Activated T-cell treated with anti-CD3 and anti-CD28 coated beads, Interleukin-2, amount 50 U/mL, for 72 hours (primary cell): ENCODE data around the gene MAP7. TPM values are rescaled to one million over a fixed set of nuclear protein-coding genes. Genes with fewer than 3 reads are reported as not detected.
"Not testable (repeated sequence)": the region's sequence is repeated elsewhere in the genome, so short reads cannot be mapped to it uniquely, and the experiment has no call there.

Source experiments
- ATAC-seq, 2 donors: fragments of 150-1000 bp; cut with Tn5 transposase; replicated peaks in 1 of 2; 2 replicates each; pipeline ENCODE4 v1.10.0; 2021; ENCODE audit warnings: moderate library complexity in 2 of 2, mild to moderate bottlenecking in 1 of 2
- DNase-seq, 2 donors: peaks; one replicate each; pipeline ENCODE4 v3.0.0; 2021 to 2022; ENCODE audit warnings: mixed read lengths in 1 of 2
- H3K27ac Mint-ChIP-seq: one replicate; pipeline ENCODE4 v1.8.0; 2022; ENCODE audit warnings: mild to moderate bottlenecking, moderate library complexity, mixed read lengths
- H3K27me3 Mint-ChIP-seq: one replicate; pipeline ENCODE4 v1.8.0; 2022; ENCODE audit warnings: low read depth, mixed read lengths
- H3K36me3 Mint-ChIP-seq, 2 donors: one replicate each; pipeline ENCODE4 v1.8.0; 2022; ENCODE audit warnings: mixed read lengths in 2 of 2, mild to moderate bottlenecking in 1 of 2; ENCODE audit not compliant: insufficient read depth in 2 of 2
- H3K4me1 Mint-ChIP-seq: one replicate; pipeline ENCODE4 v1.8.0; 2022; ENCODE audit warnings: low read depth, mixed read lengths
- H3K4me3 Mint-ChIP-seq, 2 donors: one replicate each; pipeline ENCODE4 v1.8.0; 2022; ENCODE audit warnings: mild to moderate bottlenecking in 2 of 2, mixed read lengths in 2 of 2, moderate library complexity in 2 of 2
- H3K9me3 Mint-ChIP-seq, 2 donors: one replicate each; pipeline ENCODE4 v1.8.0; 2022; ENCODE audit warnings: mixed read lengths in 2 of 2
- total RNA-seq, 2 donors: library from RNA; stranded (reverse); gene quantifications; one replicate each; pipeline ENCODE4 v1.2.3, GENCODE V29; 2022

MAP7 gene
- total RNA-seq, 2 donors from 2014 or later: 1.3 to 1.4 TPM

- Mint-ChIP-seq H3K36me3 (no peaks in the 10 kb centered on the region), H3K27ac (no peak overlapping the region), H3K4me3 (no peak overlapping the region), H3K9me3 (no peaks in the 10 kb centered on the region), H3K4me1 (no peaks in the 10 kb centered on the region), H3K27me3 (no peaks in the 10 kb centered on the region)
- ATAC-seq (no peak), DNase-seq (no peak)
Measured at GRCh38 chr6:136464874-136465273, 85.3 kb downstream of the MAP7 start.

- no peak for ATAC-seq
Measured at GRCh38 chr6:136464148-136464547, 86.1 kb downstream of the MAP7 start.

GRCh38 chr6:136463743-136464142 lies 86.5 kb downstream of the MAP7 start:
- H3K4me1 Mint-ChIP-seq: no peaks in the 10 kb centered on the region
- H3K27ac Mint-ChIP-seq: no peak overlapping the region
- ATAC-seq (no peak), DNase-seq (no peak)
- no peak overlapping the region for H3K4me3 Mint-ChIP-seq
- no peaks in the 10 kb centered on the region for H3K36me3 Mint-ChIP-seq
- H3K9me3 Mint-ChIP-seq: peaks cover 0 to 2% of the 10 kb centered on the region in 2 donors
- peaks cover 6% of the 10 kb centered on the region for H3K27me3 Mint-ChIP-seq

More at GRCh38 chr6:136464148-136464547, 86.1 kb downstream of the MAP7 start:
- H3K27ac Mint-ChIP-seq: no peak overlapping the region
- H3K4me3 Mint-ChIP-seq: no peak overlapping the region
- H3K9me3 Mint-ChIP-seq: peaks cover 0 to 2% of the 10 kb centered on the region in 2 donors
- no peaks in the 10 kb centered on the region for H3K4me1 Mint-ChIP-seq
- no peak for DNase-seq
- H3K27me3 Mint-ChIP-seq: peaks cover 6% of the 10 kb centered on the region
- no peaks in the 10 kb centered on the region for H3K36me3 Mint-ChIP-seq

- H3K9me3 Mint-ChIP-seq: no peaks in the 10 kb centered on the region
- no peak overlapping the region for H3K4me3 Mint-ChIP-seq
- no peak for DNase-seq
- H3K36me3 Mint-ChIP-seq: no peaks in the 10 kb centered on the region
- H3K4me1 Mint-ChIP-seq: no peaks in the 10 kb centered on the region
- ATAC-seq: no peak
- H3K27me3 Mint-ChIP-seq: peaks cover 15% of the 10 kb centered on the region
- H3K27ac Mint-ChIP-seq: no peak overlapping the region
Measured at GRCh38 chr6:136446579-136447187, 103.5 kb downstream of the MAP7 start.

- no peak overlapping the region for H3K4me3 Mint-ChIP-seq
- ATAC-seq (no peak), DNase-seq (no peak)
- no peaks in the 10 kb centered on the region for H3K36me3 Mint-ChIP-seq
- H3K27me3 Mint-ChIP-seq: peaks cover 15% of the 10 kb centered on the region
- no peaks in the 10 kb centered on the region for H3K4me1 Mint-ChIP-seq
- H3K9me3 Mint-ChIP-seq: no peaks in the 10 kb centered on the region
- no peak overlapping the region for H3K27ac Mint-ChIP-seq
Measured at GRCh38 chr6:136446145-136446544, 104.1 kb downstream of the MAP7 start.

- no peaks in the 10 kb centered on the region for H3K4me1 Mint-ChIP-seq
- ATAC-seq: no peak
- H3K27ac Mint-ChIP-seq: no peak overlapping the region
- peaks cover 15% of the 10 kb centered on the region for H3K27me3 Mint-ChIP-seq
- DNase-seq: no peak
- H3K4me3 Mint-ChIP-seq: no peak overlapping the region
- no peaks in the 10 kb centered on the region for H3K36me3 Mint-ChIP-seq
- H3K9me3 Mint-ChIP-seq: no peaks in the 10 kb centered on the region
Measured at GRCh38 chr6:136445063-136445462, 105.2 kb downstream of the MAP7 start.

GRCh38 chr6:136440203-136440602 lies 110.0 kb downstream of the MAP7 start:
- no peak for ATAC-seq
- peaks cover 6% of the 10 kb centered on the region for H3K27me3 Mint-ChIP-seq
- no peaks in the 10 kb centered on the region for H3K9me3 Mint-ChIP-seq
- no peak for DNase-seq
- no peaks in the 10 kb centered on the region for H3K36me3 Mint-ChIP-seq
- no peaks in the 10 kb centered on the region for H3K4me1 Mint-ChIP-seq
- no peak overlapping the region for H3K27ac Mint-ChIP-seq
- H3K4me3 Mint-ChIP-seq: no peak overlapping the region

GRCh38 chr6:136439514-136440190 lies 110.6 kb downstream of the MAP7 start:
- H3K27ac Mint-ChIP-seq: no peak overlapping the region
- DNase-seq: no peak

GRCh38 chr6:136438441-136438840 lies 111.8 kb downstream of the MAP7 start:
- no peak for DNase-seq
- H3K27me3 Mint-ChIP-seq: no peaks in the 10 kb centered on the region
- no peaks in the 10 kb centered on the region for H3K4me1 Mint-ChIP-seq
- H3K9me3 Mint-ChIP-seq: no peaks in the 10 kb centered on the region
- no peak for ATAC-seq
- H3K4me3 Mint-ChIP-seq: no peak overlapping the region
- no peak overlapping the region for H3K27ac Mint-ChIP-seq
- no peaks in the 10 kb centered on the region for H3K36me3 Mint-ChIP-seq

More at GRCh38 chr6:136439514-136440190, 110.6 kb downstream of the MAP7 start:
- no peaks in the 10 kb centered on the region for H3K36me3 Mint-ChIP-seq
- no peak for ATAC-seq
- no peaks in the 10 kb centered on the region for H3K4me1 Mint-ChIP-seq
- H3K9me3 Mint-ChIP-seq: no peaks in the 10 kb centered on the region
- H3K27me3 Mint-ChIP-seq: peaks cover under 1% of the 10 kb centered on the region
- no peak overlapping the region for H3K4me3 Mint-ChIP-seq

- Mint-ChIP-seq H3K27ac (no peak overlapping the region), H3K4me1 (no peaks in the 10 kb centered on the region), H3K4me3 (no peak overlapping the region), H3K36me3 (no peaks in the 10 kb centered on the region), H3K27me3 (no peaks in the 10 kb centered on the region), H3K9me3 (no peaks in the 10 kb centered on the region)
- no peak for DNase-seq
- no peak for ATAC-seq
Measured at GRCh38 chr6:136437246-136437645, 113.0 kb downstream of the MAP7 start.

- ATAC-seq: no peak
- H3K27ac Mint-ChIP-seq: no peak overlapping the region
- no peak overlapping the region for H3K4me3 Mint-ChIP-seq
- no peaks in the 10 kb centered on the region for H3K4me1 Mint-ChIP-seq
- H3K9me3 Mint-ChIP-seq: no peaks in the 10 kb centered on the region
- no peaks in the 10 kb centered on the region for H3K36me3 Mint-ChIP-seq
- no peak for DNase-seq
- H3K27me3 Mint-ChIP-seq: no peaks in the 10 kb centered on the region
Measured at GRCh38 chr6:136435101-136435500, 115.1 kb downstream of the MAP7 start.

- not testable (repeated sequence) for H3K4me3 Mint-ChIP-seq, H3K9me3 Mint-ChIP-seq, H3K36me3 Mint-ChIP-seq, H3K27me3 Mint-ChIP-seq, ATAC-seq, DNase-seq, H3K4me1 Mint-ChIP-seq, H3K27ac Mint-ChIP-seq
Measured at GRCh38 chr6:136431306-136431705, 118.9 kb downstream of the MAP7 start.

GRCh38 chr6:136429264-136430065 lies 120.8 kb downstream of the MAP7 start:
- H3K4me3 Mint-ChIP-seq: no peak overlapping the region
- no peak overlapping the region for H3K27ac Mint-ChIP-seq
- H3K27me3 Mint-ChIP-seq: no peaks in the 10 kb centered on the region

More at GRCh38 chr6:136429264-136430065, 120.8 kb downstream of the MAP7 start:
- no peaks in the 10 kb centered on the region for H3K9me3 Mint-ChIP-seq
- no peaks in the 10 kb centered on the region for H3K4me1 Mint-ChIP-seq
- ATAC-seq (no peak), DNase-seq (no peak)
- no peaks in the 10 kb centered on the region for H3K36me3 Mint-ChIP-seq
